22Rv1 (cell line): Measurements from ENCODE around the gene CHEK2.

Source experiments
- ZFX ChIP-seq: fragments of 450-650 bp; IDR thresholded peaks from 2 replicates; pipeline ENCODE4 v1.6.1; 2017; ENCODE audit warnings: antibody characterized with exemption, borderline replicate concordance
- TF ChIP-seq, protein P1 (sequence below): fragments of 450-650 bp; IDR thresholded peaks from 2 replicates; pipeline ENCODE4 v1.5.1; 2017; ENCODE audit warnings: mild to moderate bottlenecking

DNA sequence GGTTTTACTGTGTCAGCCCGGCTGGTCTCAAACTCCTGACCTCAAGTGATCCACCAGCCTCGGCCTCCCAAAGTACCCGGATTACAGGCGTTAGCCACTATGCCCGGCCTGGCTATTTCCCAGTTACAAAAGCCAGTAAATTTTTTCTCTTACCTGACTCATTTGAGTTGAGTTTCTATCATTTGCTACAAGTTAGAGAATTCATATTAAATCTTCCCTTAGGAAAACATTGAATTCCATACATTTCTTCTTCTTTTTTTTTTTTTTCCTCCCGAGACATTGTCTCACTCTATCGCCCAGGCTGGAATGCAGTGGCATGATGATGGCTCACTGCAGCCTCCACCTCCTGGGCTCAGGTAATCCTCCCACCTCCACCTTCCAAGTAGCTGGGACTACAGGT, 26.0 kb downstream of the CHEK2 start:
- TF ChIP-seq, protein P1, sequence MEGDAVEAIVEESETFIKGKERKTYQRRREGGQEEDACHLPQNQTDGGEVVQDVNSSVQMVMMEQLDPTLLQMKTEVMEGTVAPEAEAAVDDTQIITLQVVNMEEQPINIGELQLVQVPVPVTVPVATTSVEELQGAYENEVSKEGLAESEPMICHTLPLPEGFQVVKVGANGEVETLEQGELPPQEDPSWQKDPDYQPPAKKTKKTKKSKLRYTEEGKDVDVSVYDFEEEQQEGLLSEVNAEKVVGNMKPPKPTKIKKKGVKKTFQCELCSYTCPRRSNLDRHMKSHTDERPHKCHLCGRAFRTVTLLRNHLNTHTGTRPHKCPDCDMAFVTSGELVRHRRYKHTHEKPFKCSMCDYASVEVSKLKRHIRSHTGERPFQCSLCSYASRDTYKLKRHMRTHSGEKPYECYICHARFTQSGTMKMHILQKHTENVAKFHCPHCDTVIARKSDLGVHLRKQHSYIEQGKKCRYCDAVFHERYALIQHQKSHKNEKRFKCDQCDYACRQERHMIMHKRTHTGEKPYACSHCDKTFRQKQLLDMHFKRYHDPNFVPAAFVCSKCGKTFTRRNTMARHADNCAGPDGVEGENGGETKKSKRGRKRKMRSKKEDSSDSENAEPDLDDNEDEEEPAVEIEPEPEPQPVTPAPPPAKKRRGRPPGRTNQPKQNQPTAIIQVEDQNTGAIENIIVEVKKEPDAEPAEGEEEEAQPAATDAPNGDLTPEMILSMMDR: no peak
- no peak for TF ChIP-seq ZFX
